ENCODE data around the gene PMAIP1. TPM values are rescaled to one million over a fixed set of nuclear protein-coding genes. Genes with fewer than 3 reads are reported as not detected.
"Not testable (repeated sequence)": the region's sequence is repeated elsewhere in the genome, so short reads cannot be mapped to it uniquely, and the experiment has no call there.

PMAIP1 gene
- total RNA-seq, 2 donors from 2014 or later: 0.22 to 0.75 TPM

DNA sequence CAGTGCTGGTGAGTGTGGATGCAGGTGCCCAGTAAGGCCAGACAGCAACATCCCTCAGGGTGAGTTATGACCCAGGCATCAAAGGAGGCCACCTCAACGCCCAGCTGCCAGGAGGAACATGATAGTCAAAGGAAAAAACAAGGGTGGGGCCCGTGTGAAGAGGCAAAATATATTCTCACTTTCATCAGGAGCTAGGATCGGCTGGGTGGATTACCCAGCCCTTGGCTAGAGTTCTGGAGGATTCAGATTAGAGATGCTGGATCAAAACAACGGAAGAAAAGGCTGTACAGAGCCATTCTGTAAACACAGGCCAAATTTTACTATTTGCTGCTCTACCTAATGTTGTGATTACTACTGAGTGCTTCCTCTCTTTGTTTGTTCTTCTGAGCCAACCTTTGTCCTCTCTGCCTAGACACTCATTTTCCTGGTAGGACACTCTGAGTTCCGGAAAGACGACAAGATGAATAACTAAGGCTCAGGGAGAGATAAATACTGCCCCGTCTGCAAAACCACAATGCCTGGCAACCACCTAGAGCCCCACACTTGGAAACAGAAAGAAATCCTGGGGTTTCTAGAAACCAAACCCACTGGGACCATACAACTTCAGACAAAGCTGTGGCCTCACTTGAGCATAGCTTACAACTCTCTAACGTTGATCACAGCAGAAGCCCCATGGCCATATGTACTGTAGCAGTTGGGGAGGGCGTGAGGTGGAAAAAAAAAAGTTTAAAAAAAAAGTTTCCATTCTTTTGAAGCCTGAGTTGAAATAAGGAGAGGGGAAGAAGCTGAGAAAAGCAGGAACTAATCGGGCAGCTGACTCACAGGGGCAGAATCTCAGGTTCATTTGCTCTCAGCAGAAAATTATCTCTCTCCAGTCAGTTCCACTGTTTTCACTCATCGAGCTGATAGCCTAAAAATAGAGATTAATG, 17.8 kb upstream of the PMAIP1 start:
- Histone ChIP-seq H3K27ac (peak overlapping the region in 1 of 2 donors; percentile 27), H3K4me1 (peaks cover 0 to 13% of the 10 kb centered on the region in 2 donors), H3K4me3 (no peak overlapping the region), H3K27me3 (no peaks in the 10 kb centered on the region), H3K9me3 (no peaks in the 10 kb centered on the region), H3K36me3 (no peaks in the 10 kb centered on the region)
- DNase-seq (ENCODE audit: low spot score): no peak
- TF ChIP-seq CTCF (IDR thresholded peaks at IDR 0.05): no peak

- TF ChIP-seq CTCF (IDR thresholded peaks at IDR 0.05): no peak
- H3K36me3 ChIP-seq: no peaks in the 10 kb centered on the region
- peaks cover 0 to 13% of the 10 kb centered on the region in 2 donors for H3K4me1 ChIP-seq
- no peaks in the 10 kb centered on the region for H3K9me3 ChIP-seq
- no peaks in the 10 kb centered on the region for H3K27me3 ChIP-seq
- DNase-seq (ENCODE audit: low spot score): no peak
- no peak overlapping the region for H3K4me3 ChIP-seq
- H3K27ac ChIP-seq: no peak overlapping the region
Measured at GRCh38 chr18:59884351-59884750, 15.4 kb upstream of the PMAIP1 start.

DNA sequence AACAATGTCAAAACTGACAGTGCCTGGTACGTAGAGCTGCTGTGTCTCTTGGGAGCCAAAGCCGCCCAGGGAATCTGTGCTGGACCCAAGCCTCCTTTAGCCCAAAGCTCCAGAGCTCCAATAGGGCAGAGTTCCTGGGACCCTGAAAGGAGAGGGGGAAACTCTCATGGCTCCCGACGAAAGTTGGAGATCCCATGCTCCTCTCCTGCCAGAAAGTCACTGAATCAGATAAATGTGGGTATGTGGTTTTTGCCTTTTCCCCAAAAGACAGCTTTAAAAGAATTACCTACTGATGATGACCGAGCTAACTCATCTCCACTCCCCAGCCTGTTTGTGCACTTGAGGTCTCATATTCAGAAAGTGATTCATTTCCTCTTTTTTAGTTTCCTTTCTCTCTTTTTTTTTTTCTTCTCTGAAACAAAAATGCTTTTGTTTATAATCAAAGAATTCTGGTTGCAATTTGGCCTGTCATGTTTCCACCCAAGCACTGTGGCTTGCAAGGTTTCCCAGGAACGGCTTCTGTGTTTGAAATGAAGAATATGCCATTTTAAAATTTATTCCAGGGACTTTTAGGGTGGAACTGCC, 14.1 kb upstream of the PMAIP1 start:
- H3K4me3 ChIP-seq: no peak overlapping the region
- no peak for TF ChIP-seq CTCF (IDR thresholded peaks at IDR 0.05)

DNA sequence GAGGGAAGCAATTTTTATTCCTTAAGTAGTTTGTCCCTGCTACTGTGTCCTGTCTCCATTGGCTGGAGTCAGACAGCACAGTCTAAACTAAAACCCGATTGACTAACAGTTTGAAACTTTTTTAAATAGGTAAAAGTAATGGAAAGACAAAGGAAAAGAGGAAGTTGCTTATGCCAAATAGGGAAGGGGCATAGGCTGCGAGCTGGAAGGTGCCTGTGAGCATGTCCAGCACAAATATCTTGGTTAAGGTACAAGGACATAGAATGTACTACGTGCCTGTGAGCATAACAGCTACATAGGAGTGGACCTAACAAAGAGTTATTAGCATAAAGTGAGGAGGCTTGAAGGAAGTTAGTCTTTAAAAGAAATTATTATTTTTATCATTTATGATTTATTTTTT, 13.4 kb upstream of the PMAIP1 start:
- H3K36me3 ChIP-seq; H3K4me3 ChIP-seq; DNase-seq (ENCODE audit: low spot score); H3K27me3 ChIP-seq; H3K9me3 ChIP-seq; H3K27ac ChIP-seq: not testable (repeated sequence)
- peaks cover 0 to 12% of the 10 kb centered on the region in 2 donors for H3K4me1 ChIP-seq

More for the DNA sequence above, 14.1 kb upstream of the PMAIP1 start:
- H3K9me3 ChIP-seq: no peaks in the 10 kb centered on the region
- no peaks in the 10 kb centered on the region for H3K27me3 ChIP-seq
- H3K27ac ChIP-seq: no peak overlapping the region
- no peaks in the 10 kb centered on the region for H3K36me3 ChIP-seq
- no peak for DNase-seq (ENCODE audit: low spot score)
- peaks cover 0 to 13% of the 10 kb centered on the region in 2 donors for H3K4me1 ChIP-seq

DNA sequence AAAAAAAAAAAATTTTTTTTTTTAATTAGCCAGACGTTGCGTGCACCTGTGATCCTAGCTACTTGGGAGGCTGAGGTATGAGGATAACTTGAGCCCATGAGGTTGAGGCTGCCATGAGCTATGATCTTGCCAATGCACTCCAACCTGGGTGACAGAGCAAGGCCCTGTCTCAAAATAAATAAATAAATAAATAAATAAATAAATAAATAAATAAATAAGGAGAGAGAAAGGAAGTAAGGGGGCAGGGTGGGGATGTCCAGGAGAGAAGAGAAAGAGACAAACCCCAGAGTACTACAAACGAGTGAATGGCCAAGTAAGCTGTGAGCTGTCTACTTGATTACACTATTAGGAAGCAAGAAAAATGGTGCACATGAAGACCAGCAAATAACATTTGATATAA, 7.7 kb upstream of the PMAIP1 start:
- no peaks in the 10 kb centered on the region for H3K36me3 ChIP-seq
- no peak overlapping the region for H3K27ac ChIP-seq
- no peak for TF ChIP-seq CTCF (IDR thresholded peaks at IDR 0.05)
- H3K9me3 ChIP-seq: no peaks in the 10 kb centered on the region
- no peaks in the 10 kb centered on the region for H3K27me3 ChIP-seq
- H3K4me3 ChIP-seq: no peak overlapping the region
- H3K4me1 ChIP-seq: no peaks in the 10 kb centered on the region
- DNase-seq (ENCODE audit: low spot score): no peak

DNA sequence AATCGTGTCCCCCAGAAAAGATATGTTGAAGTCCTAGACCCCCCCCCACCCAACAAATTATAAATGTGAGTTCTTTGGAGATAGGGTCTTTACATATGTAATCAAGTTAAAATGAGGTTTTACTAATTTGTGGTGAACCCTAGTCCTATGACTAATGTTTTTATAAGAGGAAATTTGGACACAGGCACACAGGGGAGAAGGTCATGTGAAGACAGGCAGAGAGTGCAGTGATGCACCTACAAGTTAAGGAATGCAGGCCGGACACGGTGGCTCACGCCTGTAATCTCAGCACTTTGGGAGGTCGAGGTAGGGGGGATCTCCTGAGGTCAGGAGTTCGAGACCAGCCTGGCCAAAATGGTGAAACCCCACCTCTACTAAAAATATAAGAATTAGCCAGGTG, 5.8 kb upstream of the PMAIP1 start:
- Histone ChIP-seq H3K27ac (no peak overlapping the region), H3K36me3 (no peaks in the 10 kb centered on the region), H3K9me3 (no peaks in the 10 kb centered on the region), H3K4me3 (no peak overlapping the region), H3K27me3 (no peaks in the 10 kb centered on the region), H3K4me1 (peaks cover 0 to 3% of the 10 kb centered on the region in 2 donors)
- no peak for TF ChIP-seq CTCF (IDR thresholded peaks at IDR 0.05)
- DNase-seq (ENCODE audit: low spot score): no peak

Data from right atrium auricular region (tissue), 2 donors.